HCT116 (cell line): ENCODE measurements around the gene PUM1. TPM values are rescaled to one million over a fixed set of nuclear protein-coding genes. Genes with fewer than 3 reads are reported as not detected.

ENCODE experiments used
- ATAC-seq: fragments of 200-7000 bp; cut with Tn5 transposase; 2 replicates; pipeline ENCODE4 v1.9.1; 2020; ENCODE audit warnings: mild to moderate bottlenecking, moderate library complexity
- BruUV-seq: library from RNA; stranded (reverse); fragments of 400-500 nt; replicated peaks from 2 replicates; lab custom pipeline; 2021; lab: Mats Ljungman, UMichigan
- CTCF ChIA-PET: fragments of 300-600 bp; sonication (Branson Sonifier 250); formaldehyde crosslinking; loops from one replicate; lab custom pipeline; 2021; ENCODE audit warnings: antibody characterized with exemption; lab: Charles Lee
- POLR2A ChIA-PET: fragments of 300-600, 350-600 bp; sonication (Branson Sonifier 250); formaldehyde crosslinking; loops from one replicate; lab custom pipeline; 2021; ENCODE audit warnings: antibody characterized with exemption; lab: Charles Lee
- RAD21 ChIA-PET, 2 experiments: fragments of 300-600 bp; sonication (Branson Sonifier 250); formaldehyde crosslinking; loops; one replicate each; lab custom pipeline; 2023; ENCODE audit warnings: low total read pairs in 2 of 2; ENCODE audit not compliant: uncharacterized antibody in 2 of 2, unreplicated experiment in 2 of 2, low non-redundant PET in 1 of 2; lab: Charles Lee
- DNase-seq: peaks from one replicate; pipeline ENCODE4 v3.0.0-alpha.2; 2010; ENCODE audit warnings: low read depth, low spot score
- H2AFZ ChIP-seq: fragments of 200-600 bp; shearing (Covaris generic), sonication (generic); 2 replicates; pipeline ENCODE4 v1.6.1; 2017; ENCODE audit warnings: low read depth, mixed run types, mixed read lengths, antibody characterized with exemption, low read length; ENCODE audit not compliant: poor library complexity, severe bottlenecking
- H3K27ac ChIP-seq: 2 replicates; pipeline ENCODE4 v1.5.1; 2012; ENCODE audit warnings: low read depth, low read length
- H3K27me3 ChIP-seq: fragments of 200-600 bp; sonication (generic); 2 replicates; pipeline ENCODE4 v1.6.1; 2016; ENCODE audit warnings: mixed run types, low read length, mixed read lengths; ENCODE audit not compliant: insufficient read depth
- H3K36me3 ChIP-seq, 2 experiments: fragments of 200-500 bp in 1 of 2; fragments of 200-600 bp in 1 of 2; sonication (Bioruptor generic) in 1 of 2; sonication (generic) in 1 of 2; 2 replicates each; pipeline versions ENCODE4 v1.5.1 to v1.6.1; 2014 to 2016; ENCODE audit warnings: low read length in 2 of 2, inconsistent platforms in 1 of 2, mixed read lengths in 1 of 2, mixed run types in 1 of 2; ENCODE audit not compliant: insufficient read depth in 2 of 2, control insufficient read depth in 1 of 2
- H3K4me1 ChIP-seq, 2 experiments: fragments of 200-600 bp in 1 of 2; sonication (generic) in 1 of 2; 2 replicates each; pipeline versions ENCODE4 v1.5.1 to v1.6.1; 2012 to 2017; ENCODE audit warnings: low read length in 2 of 2, inconsistent platforms in 1 of 2, mild to moderate bottlenecking in 1 of 2, mixed read lengths in 1 of 2, mixed run types in 1 of 2, moderate library complexity in 1 of 2; ENCODE audit not compliant: insufficient read depth in 2 of 2, control insufficient read depth in 1 of 2
- H3K4me2 ChIP-seq: fragments of 200-600 bp; sonication (generic); 2 replicates; pipeline ENCODE4 v1.6.1; 2017; ENCODE audit warnings: mixed run types, low read length, mixed read lengths
- H3K4me3 ChIP-seq, 2 experiments: fragments of 200-600 bp in 1 of 2; sonication (generic) in 1 of 2; replicated peaks in 1 of 2; 2 replicates each; pipeline ENCODE4 v1.5.1; 2011 to 2016; ENCODE audit warnings: low read length in 2 of 2, control low read depth in 1 of 2, low read depth in 1 of 2, mild to moderate bottlenecking in 1 of 2, mixed read lengths in 1 of 2, mixed run types in 1 of 2
- H3K79me2 ChIP-seq: fragments of 200-600 bp; sonication (generic); 2 replicates; pipeline ENCODE4 v1.6.1; 2017; ENCODE audit warnings: mild to moderate bottlenecking, mixed run types, low read length, moderate library complexity, mixed read lengths; ENCODE audit not compliant: insufficient read depth
- H3K9ac ChIP-seq: fragments of 200-600 bp; sonication (generic); 2 replicates; pipeline ENCODE4 v1.6.1; 2016; ENCODE audit warnings: low read length, mixed read lengths
- H3K9me2 ChIP-seq: fragments of 200-600 bp; sonication (generic), shearing (Covaris generic); 2 replicates; pipeline ENCODE4 v1.6.1; 2017; ENCODE audit warnings: mixed run types, mild to moderate bottlenecking, moderate library complexity; ENCODE audit not compliant: insufficient read depth
- H3K9me3 ChIP-seq, 2 experiments: fragments of 200-500 bp in 1 of 2; fragments of 200-600 bp in 1 of 2; sonication (Bioruptor generic) in 1 of 2; sonication (generic) in 1 of 2; 2 replicates each; pipeline ENCODE4 v1.6.1; 2014 to 2017; ENCODE audit warnings: low read length in 2 of 2, mixed read lengths in 2 of 2, inconsistent platforms in 1 of 2, low read depth in 1 of 2, mild to moderate bottlenecking in 1 of 2, mixed run types in 1 of 2, moderate library complexity in 1 of 2; ENCODE audit not compliant: control insufficient read depth in 1 of 2, insufficient read depth in 1 of 2
- H4K20me1 ChIP-seq: fragments of 200-600 bp; sonication (generic), shearing (Covaris generic); 2 replicates; pipeline ENCODE4 v1.6.1; 2017; ENCODE audit warnings: mixed run types, mild to moderate bottlenecking, moderate library complexity; ENCODE audit not compliant: insufficient read depth
- CBX3 ChIP-seq: IDR thresholded peaks from 2 replicates; pipeline ENCODE4 v1.6.1; 2012; ENCODE audit warnings: low read depth
- CEBPB ChIP-seq: IDR thresholded peaks from 2 replicates; pipeline ENCODE4 v1.6.1; 2012; ENCODE audit warnings: low read depth
- EGR1 ChIP-seq: IDR thresholded peaks from 2 replicates; pipeline ENCODE4 v1.6.1; 2012; ENCODE audit warnings: low read depth
- EZH2 ChIP-seq: fragments of 200-600 bp; sonication (generic); IDR thresholded peaks from 2 replicates; pipeline ENCODE4 v1.6.1; 2017; ENCODE audit warnings: antibody characterized with exemption, mixed run types
- EZH2phosphoT487 ChIP-seq: fragments of 200-600 bp; IDR thresholded peaks from 2 replicates; pipeline ENCODE4 v1.6.1; 2018; ENCODE audit warnings: antibody characterized with exemption, borderline replicate concordance
- FOSL1 ChIP-seq: IDR thresholded peaks from 2 replicates; pipeline ENCODE4 v1.6.1; 2012; ENCODE audit warnings: low read depth
- JUND ChIP-seq: IDR thresholded peaks from 2 replicates; pipeline ENCODE4 v1.6.1; 2012
- POLR2AphosphoS5 ChIP-seq: IDR thresholded peaks from 2 replicates; pipeline ENCODE4 v1.6.1; 2011; ENCODE audit warnings: mild to moderate bottlenecking, low read depth, low read length, moderate library complexity
- RAD21 ChIP-seq: IDR thresholded peaks from 2 replicates; pipeline ENCODE4 v1.6.1; 2012; ENCODE audit warnings: low read depth, mild to moderate bottlenecking
- SIN3A ChIP-seq: IDR thresholded peaks from 2 replicates; pipeline ENCODE4 v1.6.1; 2012; ENCODE audit warnings: low read depth
- SP1 ChIP-seq: IDR thresholded peaks from 2 replicates; pipeline ENCODE4 v1.6.1; 2012; ENCODE audit warnings: low read depth
- SRF ChIP-seq: IDR thresholded peaks from 2 replicates; pipeline ENCODE4 v1.6.1; 2012; ENCODE audit warnings: low read depth
- TCF7L2 ChIP-seq: IDR thresholded peaks from 2 replicates; pipeline ENCODE4 v1.7.0; 2011; ENCODE audit warnings: borderline replicate concordance, inconsistent platforms; ENCODE audit not compliant: insufficient read depth, insufficient read length; ENCODE audit errors: extremely low read depth
- YY1 ChIP-seq: IDR thresholded peaks from 2 replicates; pipeline ENCODE4 v1.6.1; 2011; ENCODE audit warnings: low read length, low read depth, moderate library complexity, mild to moderate bottlenecking; ENCODE audit not compliant: insufficient replicate concordance; ENCODE audit errors: extremely low read depth
- ZFX ChIP-seq: fragments of 450-650 bp; IDR thresholded peaks from 2 replicates; pipeline ENCODE4 v1.6.1; 2017
- ZNF274 ChIP-seq: fragments of 200-500 bp; sonication (Bioruptor generic); IDR thresholded peaks from 2 replicates; pipeline ENCODE4 v1.6.1; 2014; ENCODE audit warnings: mild to moderate bottlenecking, low read depth, low read length, inconsistent platforms
- intact Hi-C: fragments of 100-400 bp; cut with micrococcal nuclease; formaldehyde crosslinking; loops from 2 replicates; pipeline ENCODE4 v1.10.0; 2022
- total RNA-seq: library from RNA; stranded (reverse); gene quantifications from one replicate; pipeline ENCODE4 v1.2.1, GENCODE V29; 2021; ENCODE audit not compliant: unreplicated experiment
- TF ChIP-seq, protein P1 (sequence below): IDR thresholded peaks from 2 replicates; pipeline ENCODE4 v1.6.1; 2012
- TF ChIP-seq, protein P2 (sequence below): IDR thresholded peaks from 2 replicates; pipeline ENCODE4 v1.6.1; 2012
- TF ChIP-seq, protein P3 (sequence below): IDR thresholded peaks from 2 replicates; pipeline ENCODE4 v1.6.1; 2011; ENCODE audit warnings: mild to moderate bottlenecking, low read length, moderate library complexity; ENCODE audit not compliant: insufficient replicate concordance; ENCODE audit errors: extremely low read depth

PUM1 gene
- total RNA-seq, 1 experiment from 2014 or later = 113 TPM

DNA sequence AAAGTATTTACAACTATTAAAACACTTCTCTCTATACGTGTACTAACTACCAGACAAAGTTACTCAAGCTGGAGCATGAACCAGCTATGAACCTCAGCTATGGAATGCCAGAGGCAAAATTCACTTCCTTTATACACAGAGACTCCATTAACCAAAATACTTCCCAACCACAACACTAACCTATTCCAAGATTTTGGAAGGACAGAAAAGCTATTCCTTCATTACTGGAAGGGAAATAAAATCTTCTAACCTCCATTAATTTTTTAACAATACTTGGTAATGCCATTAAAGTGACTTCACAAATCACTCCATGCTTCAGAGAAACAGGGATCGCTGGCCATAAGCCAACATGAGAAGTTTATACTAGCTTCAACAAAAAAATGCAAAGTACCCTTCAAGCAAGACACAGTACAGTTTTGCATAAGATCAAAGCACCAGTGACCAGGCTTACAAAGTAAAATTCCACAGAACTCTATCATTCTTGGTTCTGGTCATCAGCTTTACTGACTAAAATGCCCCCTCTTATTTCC, 58.0 kb downstream of the PUM1 start:
- ChIA-PET CTCF (no interaction called here), RAD21 (no interaction called here), POLR2A (no interaction called here)
- no peak overlapping the region for H3K27ac ChIP-seq
- intact Hi-C loops = no loop called here
- H3K4me1 ChIP-seq = peaks cover 3 to 12% of the 10 kb centered on the region in 2 experiments; a peak in 1 of 4 replicates
- H4K20me1 ChIP-seq = peaks cover 58% of the 10 kb centered on the region; the same call in 1 of the 2 replicates
- peaks cover 100% of the 10 kb centered on the region for H3K79me2 ChIP-seq
- no peaks in the 10 kb centered on the region for H3K9me2 ChIP-seq
- BruUV-seq = no TSS peak
- no peak for DNase-seq
- H3K36me3 ChIP-seq = peaks cover 15 to 19% of the 10 kb centered on the region in 2 experiments; a peak in 3 of 4 replicates
- TF ChIP-seq YY1 = no peak
- TF ChIP-seq TCF7L2 = no peak
- TF ChIP-seq ZFX = no peak
- TF ChIP-seq FOSL1 = no peak
- TF ChIP-seq, protein P1, sequence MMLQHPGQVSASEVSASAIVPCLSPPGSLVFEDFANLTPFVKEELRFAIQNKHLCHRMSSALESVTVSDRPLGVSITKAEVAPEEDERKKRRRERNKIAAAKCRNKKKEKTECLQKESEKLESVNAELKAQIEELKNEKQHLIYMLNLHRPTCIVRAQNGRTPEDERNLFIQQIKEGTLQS = no peak
- TF ChIP-seq RAD21 = no peak
- TF ChIP-seq SP1 = no peak
- no peak overlapping the region for H3K4me3 ChIP-seq
- no peak overlapping the region for H3K9ac ChIP-seq
- H3K4me2 ChIP-seq = no peak overlapping the region
- no peaks in the 10 kb centered on the region for H3K27me3 ChIP-seq
- no peak overlapping the region for H2AFZ ChIP-seq
- no peaks in the 10 kb centered on the region for H3K9me3 ChIP-seq
- no peak for ATAC-seq

DNA sequence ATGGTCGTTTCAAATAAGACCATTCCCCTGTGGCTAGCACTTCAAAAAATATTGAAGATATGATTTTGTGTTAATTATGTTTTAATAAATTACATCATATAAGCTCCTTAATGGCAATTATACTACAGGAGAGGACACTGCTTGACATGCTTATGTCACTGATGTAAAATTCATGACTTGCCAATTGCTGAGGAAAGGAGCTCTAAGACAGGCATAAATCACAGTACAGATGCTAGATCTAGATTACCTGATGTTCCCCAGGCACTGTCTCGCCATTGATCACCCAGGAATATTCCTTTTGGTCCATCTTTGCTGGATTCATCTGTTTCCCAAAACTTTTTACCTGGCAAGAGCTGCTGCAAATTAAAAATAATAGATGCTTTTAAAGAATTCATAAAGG, 58.8 kb downstream of the PUM1 start:
- H3K27ac ChIP-seq = no peak overlapping the region
- peaks cover 15 to 21% of the 10 kb centered on the region in 2 experiments; a peak in 3 of 4 replicates for H3K36me3 ChIP-seq
- no peaks in the 10 kb centered on the region for H3K9me3 ChIP-seq
- BruUV-seq = no TSS peak
- no peak overlapping the region for H3K4me3 ChIP-seq
- ATAC-seq = no peak
- no peaks in the 10 kb centered on the region for H3K27me3 ChIP-seq
- no peak overlapping the region for H2AFZ ChIP-seq
- intact Hi-C loops = no loop called here
- H4K20me1 ChIP-seq = peaks cover 50% of the 10 kb centered on the region; the same call in 1 of the 2 replicates
- peaks cover 3 to 12% of the 10 kb centered on the region in 2 experiments; a peak in 1 of 4 replicates for H3K4me1 ChIP-seq
- no peaks in the 10 kb centered on the region for H3K9me2 ChIP-seq
- CTCF ChIA-PET = no interaction called here
- RAD21 ChIA-PET = no interaction called here
- H3K79me2 ChIP-seq = peaks cover 100% of the 10 kb centered on the region
- H3K9ac ChIP-seq = no peak overlapping the region
- H3K4me2 ChIP-seq = no peak overlapping the region
- no peak for DNase-seq
- TF ChIP-seq EZH2phosphoT487 = no peak
- no peak for TF ChIP-seq SRF
- TF ChIP-seq, protein P2, sequence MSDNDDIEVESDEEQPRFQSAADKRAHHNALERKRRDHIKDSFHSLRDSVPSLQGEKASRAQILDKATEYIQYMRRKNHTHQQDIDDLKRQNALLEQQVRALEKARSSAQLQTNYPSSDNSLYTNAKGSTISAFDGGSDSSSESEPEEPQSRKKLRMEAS = no peak
- no peak for TF ChIP-seq EZH2
- TF ChIP-seq TCF7L2 = no peak
- no peak for TF ChIP-seq ZFX
- TF ChIP-seq SP1 = no peak
- no peak for TF ChIP-seq CBX3
- TF ChIP-seq EGR1 = no peak
- TF ChIP-seq POLR2AphosphoS5 = no peak
- TF ChIP-seq, protein P3, sequence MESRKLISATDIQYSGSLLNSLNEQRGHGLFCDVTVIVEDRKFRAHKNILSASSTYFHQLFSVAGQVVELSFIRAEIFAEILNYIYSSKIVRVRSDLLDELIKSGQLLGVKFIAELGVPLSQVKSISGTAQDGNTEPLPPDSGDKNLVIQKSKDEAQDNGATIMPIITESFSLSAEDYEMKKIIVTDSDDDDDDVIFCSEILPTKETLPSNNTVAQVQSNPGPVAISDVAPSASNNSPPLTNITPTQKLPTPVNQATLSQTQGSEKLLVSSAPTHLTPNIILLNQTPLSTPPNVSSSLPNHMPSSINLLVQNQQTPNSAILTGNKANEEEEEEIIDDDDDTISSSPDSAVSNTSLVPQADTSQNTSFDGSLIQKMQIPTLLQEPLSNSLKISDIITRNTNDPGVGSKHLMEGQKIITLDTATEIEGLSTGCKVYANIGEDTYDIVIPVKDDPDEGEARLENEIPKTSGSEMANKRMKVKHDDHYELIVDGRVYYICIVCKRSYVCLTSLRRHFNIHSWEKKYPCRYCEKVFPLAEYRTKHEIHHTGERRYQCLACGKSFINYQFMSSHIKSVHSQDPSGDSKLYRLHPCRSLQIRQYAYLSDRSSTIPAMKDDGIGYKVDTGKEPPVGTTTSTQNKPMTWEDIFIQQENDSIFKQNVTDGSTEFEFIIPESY = no peak
- TF ChIP-seq, protein P1 = no peak
- TF ChIP-seq CEBPB = no peak
- TF ChIP-seq ZNF274 = no peak
- no peak for TF ChIP-seq JUND
- TF ChIP-seq SIN3A = no peak
- TF ChIP-seq RAD21 = no peak
- POLR2A ChIA-PET = no interaction called here
